CMK (cell line): Measurements from ENCODE around the gene UBE4A.

Experiments
- DNase-seq: peaks from one replicate; pipeline ENCODE4 v3.0.0-alpha.2; 2010; ENCODE audit warnings: low read depth

Gene UBE4A

DNA sequence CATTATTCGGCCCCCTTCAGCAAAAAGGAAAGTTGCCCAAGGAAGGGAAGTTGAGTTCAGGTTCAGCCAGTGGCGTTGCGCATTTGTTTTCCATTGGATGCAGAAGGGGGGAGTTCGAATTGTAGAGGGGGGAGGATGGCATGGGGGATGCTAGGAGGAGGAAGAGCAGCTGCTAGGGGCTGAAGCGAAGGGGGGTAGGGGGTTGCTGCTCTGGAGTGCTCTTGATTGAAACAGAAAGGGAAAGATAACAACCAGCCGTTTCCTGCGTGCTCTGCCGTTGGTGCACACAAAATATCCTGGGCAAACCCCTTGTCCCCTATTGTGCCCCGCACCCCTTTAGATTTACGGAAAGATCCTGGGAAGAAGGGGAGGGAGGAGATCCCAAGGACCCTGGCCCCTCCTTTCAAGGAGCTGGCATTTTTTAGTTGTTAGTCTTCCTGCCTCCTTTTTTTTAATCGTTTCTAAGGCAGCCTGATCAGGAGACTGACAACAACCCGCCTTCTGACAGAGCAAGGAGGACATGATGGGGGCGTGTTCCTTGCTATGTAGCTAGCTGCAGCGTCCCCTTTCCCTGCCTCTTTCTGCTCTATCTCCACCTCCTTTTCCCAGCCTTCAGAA lies 79.0 kb downstream of the UBE4A start:
- peak; percentile 56 for DNase-seq

DNA sequence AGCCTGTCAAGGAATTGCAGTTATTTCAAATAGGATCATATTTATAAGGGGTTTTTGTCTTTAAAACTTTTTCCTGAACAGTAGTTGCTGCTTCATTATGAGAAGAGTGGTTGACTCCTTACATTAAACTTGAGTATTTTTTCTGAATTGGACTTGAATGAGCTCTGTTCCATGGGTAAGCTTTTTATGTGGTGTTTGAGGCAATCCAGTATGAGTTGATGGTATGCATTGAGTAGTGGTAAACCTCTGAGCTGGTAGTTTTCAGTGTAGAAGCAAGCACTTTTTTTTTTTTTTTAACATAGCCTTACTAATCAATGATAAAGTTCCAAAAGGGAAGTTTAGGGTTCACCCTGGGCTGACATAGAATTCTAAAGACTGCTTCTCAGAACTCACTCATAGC lies 80.2 kb downstream of the UBE4A start:
- no peak for DNase-seq

DNA sequence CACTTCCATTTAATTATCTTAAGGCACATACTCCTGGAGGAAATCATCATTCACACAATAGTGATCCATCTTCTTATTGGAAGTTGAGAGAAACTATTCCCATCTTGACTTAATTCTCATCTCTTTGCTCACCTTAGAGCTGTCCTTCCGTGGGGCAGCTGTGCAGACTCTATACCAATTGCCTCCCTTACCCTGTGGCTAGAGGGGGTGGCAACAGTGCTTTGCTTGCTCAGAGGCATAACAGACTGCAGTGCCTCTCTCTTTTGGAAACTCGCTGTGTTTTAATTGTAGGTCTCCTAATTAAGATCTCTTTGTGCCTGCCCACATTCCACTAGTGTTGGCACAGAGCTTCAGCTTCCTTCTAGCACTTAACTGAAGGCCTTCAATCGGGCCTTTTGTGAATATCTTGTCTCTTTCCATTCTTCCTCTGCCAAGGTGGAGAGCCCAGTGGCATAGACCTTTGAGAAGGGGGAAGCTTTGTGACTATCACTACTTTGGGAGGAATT lies 82.4 kb downstream of the UBE4A start:
- DNase-seq, result no peak

GRCh38 chr11:118442301-118442700 lies 82.9 kb downstream of the UBE4A start:
- no peak for DNase-seq

DNA sequence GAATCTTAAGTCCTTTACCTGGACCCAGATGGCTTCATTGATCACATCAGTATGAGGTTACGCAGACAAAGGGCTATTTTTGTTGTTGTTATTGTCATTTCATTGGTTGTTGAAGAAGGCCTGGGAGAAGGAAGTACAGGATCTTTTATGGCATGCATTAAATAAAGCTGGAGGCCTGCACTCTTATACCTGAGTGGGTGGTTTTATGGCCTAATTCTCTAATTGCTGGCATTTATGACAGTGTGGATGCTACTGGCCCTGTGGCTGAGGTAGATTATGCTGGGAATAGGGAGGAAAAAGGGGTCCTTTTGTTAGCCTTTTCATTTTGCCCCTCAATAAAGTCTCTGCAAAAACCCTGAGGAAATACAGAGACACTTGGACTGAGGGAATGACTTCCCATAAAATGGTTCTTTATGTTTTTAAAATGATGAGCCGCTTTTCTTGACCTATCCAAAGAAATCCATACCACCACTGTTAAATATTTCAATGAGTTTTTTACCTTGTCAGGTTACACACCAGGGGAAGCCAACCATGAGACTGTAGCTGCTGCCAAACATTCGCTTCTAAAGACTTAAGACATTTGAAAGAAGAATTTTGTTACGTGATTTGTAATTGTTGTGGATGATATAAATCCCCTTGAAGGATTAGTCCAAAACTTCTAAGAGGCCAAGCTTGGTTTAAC lies 83.6 kb downstream of the UBE4A start:
- DNase-seq, result no peak

- DNase-seq, result no peak
Measured at GRCh38 chr11:118443590-118444218, 84.3 kb downstream of the UBE4A start.

DNA sequence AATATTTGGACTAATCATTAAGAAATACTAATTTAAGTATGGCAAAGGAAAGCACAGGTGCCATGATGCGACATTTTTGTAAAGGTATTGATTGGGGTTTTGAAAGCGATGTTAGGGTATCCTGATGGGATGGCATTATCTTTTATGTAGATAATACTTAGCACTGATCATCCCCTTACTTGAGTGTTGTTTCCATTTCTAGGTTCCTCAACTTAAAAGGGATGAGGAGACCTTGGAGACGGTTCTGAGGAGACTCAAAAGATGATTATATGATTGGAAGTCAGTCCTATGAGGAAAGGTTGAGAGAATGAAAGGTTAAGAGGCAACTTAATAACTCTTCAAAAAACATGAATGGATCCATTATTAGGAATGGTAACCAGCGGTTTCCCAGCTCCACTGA lies 88.0 kb downstream of the UBE4A start:
- DNase-seq, result no peak

DNA sequence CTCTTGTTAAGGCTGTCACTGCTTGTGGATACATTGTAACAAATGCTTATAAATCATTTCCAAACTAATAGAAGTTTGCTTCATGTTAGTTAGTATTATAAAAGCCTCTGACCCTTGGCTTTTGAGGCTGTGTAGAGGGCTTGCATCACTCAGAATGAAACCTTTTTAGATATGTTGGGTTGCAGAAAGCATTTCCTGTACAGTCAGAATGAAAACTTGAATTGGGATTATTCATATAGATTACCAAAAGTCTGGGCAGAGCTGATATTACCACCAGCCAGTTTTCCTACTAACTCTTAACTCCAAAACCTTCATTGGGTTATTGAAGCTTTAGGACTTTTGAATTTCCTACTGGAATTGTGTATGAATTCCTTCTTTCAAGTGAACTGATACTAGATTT lies 88.9 kb downstream of the UBE4A start:
- DNase-seq, result no peak
